HG03354 (cell line): ENCODE measurements around the gene XIRP2.
A peak's percentile ranks its signal among the peaks of the same experiment; 100 is the strongest.
"Not testable (repeated sequence)": the region's sequence is repeated elsewhere in the genome, so short reads cannot be mapped to it uniquely, and the experiment has no call there.

ENCODE experiments used
- ATAC-seq: cut with Tn5 transposase; IDR thresholded peaks from one replicate; pipeline ENCODE4 v1.9.1; 2021; ENCODE audit warnings: mild to moderate bottlenecking; ENCODE audit not compliant: unreplicated experiment, poor library complexity, severe bottlenecking

Gene XIRP2

DNA sequence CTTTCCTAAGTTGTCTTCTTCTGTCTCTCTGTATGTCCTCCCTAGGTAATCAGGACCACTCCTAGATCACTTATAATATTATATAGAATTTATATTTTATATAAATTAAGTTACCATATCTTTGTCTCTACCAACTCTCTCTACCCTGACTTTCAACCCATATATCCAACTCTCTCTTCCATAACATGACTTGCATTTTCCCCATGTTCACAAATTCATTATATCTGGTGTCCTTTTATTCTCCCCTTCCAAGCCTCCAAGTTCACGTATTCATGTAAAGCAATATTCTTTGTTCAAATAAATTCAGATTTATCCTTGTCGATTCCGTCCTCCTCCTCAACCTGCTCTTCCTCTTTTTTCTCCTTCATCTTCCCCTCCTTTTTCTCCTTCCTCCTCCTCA, 127.5 kb downstream of the XIRP2 start:
- no peak for ATAC-seq

DNA sequence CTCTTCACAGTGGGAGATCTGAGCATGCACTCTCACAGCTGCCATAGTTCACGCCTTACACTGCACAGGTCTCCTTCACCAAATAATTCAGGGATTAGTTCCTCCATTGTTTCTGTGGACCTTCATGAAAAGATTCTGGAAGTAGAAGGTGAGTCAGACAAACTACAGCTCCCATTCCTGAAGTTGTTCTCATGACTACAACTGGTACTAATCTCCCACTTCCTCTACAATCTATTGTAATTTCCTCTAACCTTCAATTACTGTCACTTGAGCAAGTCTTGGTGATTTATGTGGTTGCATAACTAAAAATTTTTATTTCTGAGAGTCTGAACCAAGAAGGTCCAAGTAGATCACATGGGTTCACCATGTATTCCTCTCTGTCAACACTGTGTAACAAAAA, 128.7 kb downstream of the XIRP2 start:
- no peak for ATAC-seq

DNA sequence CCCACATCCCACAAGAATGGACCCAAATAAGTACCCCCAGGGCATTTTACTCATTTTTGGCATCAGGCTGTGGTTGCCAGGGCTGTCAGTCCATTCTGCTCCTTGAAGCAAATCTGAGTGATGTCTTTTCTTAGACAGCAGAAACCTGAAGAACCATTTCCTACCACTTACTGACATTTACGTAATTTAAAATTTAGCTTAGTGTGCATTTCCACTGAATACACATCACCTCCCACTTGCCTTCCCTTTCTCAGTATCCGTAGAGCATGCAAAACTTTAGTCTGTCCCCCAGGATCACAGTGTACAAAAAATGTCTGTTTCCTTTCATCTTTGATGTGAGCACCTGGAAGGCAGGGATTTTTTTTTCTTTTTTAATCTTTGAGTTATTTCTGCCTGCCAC, 130.3 kb downstream of the XIRP2 start:
- ATAC-seq: no peak

DNA sequence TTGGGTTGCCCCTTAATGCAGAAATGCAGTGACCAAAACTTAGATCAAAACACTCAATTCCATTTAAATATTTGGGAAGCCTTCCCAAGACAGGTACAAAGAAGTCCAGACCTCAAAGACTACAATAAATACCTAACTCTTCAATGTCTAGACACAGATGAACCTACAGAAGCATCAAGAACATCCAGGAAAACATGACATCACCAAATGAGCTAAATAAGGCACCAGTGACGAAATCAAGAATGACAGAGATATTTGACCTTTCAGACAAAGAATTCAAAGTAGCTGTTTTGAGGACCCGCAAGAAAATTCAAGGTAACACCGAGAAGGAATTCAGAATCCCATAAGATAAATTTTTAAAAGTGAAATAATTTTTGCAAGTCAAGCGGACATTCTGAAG, 140.2 kb downstream of the XIRP2 start:
- ATAC-seq: no peak

DNA sequence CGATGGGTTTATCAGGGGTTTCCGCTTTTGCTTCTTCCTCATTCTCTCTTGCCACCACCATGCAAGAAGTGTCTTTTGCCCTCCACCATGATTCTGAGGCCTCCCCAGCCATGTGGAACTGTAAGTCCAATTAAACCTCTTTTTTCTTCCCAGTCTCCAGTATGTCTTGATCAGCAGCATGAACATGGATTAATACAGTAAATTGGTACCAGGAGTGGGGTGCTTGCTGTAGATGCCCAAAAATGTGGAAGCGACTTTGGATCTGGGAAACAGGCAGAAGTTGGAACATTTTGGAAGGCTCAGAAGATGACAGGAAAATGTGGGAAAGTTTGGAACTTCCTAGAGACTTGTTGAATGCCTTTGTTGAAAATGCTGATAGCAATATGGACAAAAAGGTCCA, 146.7 kb downstream of the XIRP2 start:
- not testable (repeated sequence) for ATAC-seq

DNA sequence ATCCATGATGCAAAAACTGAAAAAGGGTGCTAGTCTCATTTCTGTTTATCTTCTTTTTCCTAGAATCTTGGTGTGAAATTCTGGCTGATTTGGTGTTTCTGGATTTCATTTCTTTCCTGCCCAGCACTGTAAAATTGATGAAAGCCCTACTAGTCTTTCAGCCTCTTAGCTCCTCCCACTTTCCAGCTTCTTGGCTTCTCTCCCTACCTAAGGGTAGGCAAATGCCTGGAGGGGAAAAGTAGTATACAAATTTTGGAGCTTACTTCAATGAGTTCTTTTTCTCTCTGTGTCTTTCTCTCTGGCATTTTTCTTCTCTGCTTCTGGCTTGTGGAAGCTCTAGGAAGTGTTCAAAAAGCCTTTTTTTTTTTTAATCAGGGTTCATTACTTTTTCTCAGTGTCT, 160.5 kb downstream of the XIRP2 start:
- ATAC-seq: no peak

GRCh38 chr2:167049659-167050058, 161.4 kb downstream of the XIRP2 start:
- no peak for ATAC-seq

DNA sequence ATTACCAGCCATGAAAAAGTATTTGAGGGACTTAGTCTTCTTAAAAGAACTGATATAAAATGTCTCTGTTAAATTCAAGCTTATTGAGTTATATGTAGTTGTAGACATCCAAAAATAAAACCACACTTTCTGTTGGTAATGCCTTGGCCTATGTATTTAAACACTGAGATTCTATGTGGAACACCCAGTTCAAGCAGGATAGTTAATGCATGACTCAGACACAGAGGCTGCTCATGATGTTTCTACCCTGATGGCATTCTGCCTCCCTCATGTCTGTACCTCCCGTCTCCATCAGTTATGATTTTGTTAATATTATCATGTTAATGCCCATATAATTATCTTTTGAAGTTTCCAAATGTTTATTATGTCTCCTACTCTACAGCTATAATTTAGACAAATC, 164.5 kb downstream of the XIRP2 start:
- no peak for ATAC-seq

GRCh38 chr2:167054881-167055280, 166.6 kb downstream of the XIRP2 start:
- ATAC-seq: no peak

DNA sequence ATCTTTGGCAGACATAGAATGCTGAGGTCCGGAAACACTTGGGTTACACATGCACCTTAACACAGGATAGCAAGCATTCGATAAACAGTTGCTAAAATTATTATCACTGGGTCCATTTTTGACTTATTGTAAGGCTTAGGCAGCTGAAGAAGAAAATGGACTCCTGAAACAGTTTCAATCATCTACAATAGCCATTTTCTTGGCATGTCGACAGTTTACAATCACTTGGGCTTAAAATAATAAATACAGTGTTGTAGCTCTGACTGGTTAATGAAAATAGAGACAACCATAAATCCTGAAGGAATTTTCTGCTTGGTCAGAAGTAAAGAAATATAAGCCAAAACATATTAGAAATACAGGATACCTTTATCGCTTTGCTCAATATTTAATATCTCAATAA, 169.2 kb downstream of the XIRP2 start:
- no peak for ATAC-seq

DNA sequence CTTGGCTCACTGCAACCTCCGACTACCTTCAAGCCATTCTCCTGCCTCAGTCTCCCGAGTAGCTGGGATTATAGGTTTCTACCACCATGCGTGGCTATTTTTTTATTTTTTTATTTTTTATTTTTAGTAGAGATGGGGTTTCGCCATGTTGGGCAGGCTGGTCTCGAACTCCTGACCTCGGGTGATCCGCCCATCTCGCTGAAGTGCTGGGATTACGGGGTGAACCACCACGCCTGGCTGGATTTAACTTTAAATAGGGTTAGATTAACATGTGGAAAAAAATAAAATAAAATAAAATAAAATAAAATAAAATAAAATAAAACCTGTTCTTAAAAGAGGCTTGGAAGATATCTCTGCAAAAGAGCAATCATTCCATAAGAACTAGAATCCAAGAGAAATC, 170.9 kb downstream of the XIRP2 start:
- no peak for ATAC-seq

DNA sequence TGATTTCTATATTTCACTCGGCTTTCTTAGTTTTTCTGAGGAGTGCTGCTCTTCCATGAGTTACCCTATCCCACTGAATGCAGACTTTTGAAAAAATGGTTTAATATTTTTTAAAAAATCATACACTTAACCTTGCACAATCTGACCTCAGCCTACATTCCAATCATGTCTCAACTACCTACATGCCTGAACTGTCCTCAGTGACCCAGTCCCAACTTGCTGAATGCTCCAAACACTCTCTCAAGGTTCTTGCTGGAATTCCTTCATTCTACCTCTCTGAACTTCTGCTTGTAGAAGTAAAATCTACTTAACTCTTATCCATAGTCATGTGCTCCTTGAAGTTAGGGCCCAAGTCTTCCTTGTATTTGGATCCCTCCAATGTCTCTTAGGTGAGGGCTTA, 181.6 kb downstream of the XIRP2 start:
- ATAC-seq: no peak

GRCh38 chr2:167075708-167076107, 187.4 kb downstream of the XIRP2 start:
- not testable (repeated sequence) for ATAC-seq

- ATAC-seq: not testable (repeated sequence)
Measured at GRCh38 chr2:167098931-167099330, 210.7 kb downstream of the XIRP2 start.

DNA sequence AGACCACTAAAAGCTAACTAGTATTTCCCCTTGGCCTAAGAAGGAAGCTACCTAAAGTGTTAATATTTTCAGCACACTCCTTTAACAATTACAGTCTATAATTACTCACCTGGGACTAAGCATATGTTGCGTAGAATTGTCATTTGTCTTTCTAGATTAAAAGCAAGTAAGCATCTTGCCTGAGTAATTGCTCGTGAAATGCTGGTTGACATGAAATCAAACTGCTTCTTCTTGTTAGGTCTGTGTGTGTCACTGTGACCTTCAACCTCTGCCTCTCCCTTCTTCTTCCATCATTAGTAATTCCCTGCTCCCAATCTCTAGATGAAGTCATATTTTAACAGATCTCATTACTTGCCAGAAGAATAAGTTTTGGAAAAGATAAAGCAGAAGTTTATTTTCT, 212.2 kb downstream of the XIRP2 start:
- ATAC-seq: no peak

DNA sequence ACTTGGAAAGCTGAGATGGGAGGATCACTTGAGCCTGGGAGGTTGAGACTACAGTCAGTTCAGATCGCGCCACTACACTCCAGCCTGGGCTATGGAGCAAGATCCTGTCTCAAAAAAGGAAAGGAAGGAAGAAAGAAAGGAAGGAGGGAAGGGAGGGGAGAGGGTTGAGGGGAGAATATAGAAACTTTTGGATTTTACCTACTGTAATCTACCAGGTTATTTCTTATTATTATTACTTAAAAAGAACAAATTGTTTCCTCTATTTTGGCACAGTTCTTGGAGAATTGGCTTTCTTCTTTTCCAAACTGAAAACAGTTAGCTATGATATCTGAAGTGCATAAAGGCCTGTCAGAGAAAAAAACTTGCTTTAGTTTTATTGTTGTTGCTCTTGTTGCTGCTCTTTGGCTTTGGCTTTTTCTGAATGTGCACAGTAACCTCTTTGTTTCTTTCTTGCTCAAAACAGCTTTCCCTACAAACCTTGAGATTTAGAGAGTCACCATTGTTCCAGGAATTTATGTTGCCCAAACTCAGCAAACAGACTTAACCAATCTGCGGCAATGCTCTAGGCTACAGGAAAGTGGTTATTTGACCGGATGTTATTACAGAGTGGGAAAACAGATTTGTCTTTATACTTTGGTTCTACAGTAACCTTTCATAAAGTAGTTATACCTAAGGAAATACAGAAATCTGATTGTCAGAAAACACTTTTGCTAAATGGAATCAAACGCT, 214.9 kb downstream of the XIRP2 start:
- no peak for ATAC-seq

DNA sequence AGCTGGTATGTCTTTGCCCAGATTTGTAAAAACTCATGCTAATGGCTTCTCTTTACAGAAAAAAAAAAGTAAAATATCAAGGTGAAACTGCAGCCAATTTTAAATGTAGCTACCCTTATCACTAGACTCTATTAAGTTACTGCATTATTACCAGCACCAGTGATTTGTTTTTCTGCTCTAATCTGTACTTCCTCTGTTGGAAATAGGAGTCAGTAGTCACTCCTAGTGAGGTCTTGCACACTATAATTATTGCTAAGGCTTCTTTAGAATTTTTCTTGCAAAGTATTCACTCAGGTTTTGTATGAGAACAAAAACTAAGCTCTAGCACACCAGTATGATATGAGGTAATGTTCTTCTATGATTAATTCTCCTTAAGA, 215.5 kb downstream of the XIRP2 start:
- no peak for ATAC-seq

DNA sequence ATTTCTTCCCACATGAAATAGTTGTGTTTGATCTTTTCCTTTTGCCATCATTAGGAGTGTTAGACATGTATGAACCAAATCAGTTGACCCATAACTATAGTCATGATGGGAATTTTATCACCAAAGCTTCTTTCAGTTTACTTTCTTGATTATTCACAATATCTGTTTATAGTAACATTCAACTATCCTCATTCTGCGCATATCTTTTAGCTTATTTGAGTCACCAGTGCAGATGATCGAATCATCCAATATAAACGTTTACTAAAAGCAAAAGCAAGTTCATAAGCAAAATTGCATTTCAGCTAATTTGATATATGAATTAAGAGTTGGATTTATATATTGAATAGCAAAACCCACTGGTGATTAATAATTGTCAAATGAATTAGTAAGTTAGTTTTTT, 216.4 kb downstream of the XIRP2 start:
- no peak for ATAC-seq

- peak; percentile 53 for ATAC-seq
Measured at GRCh38 chr2:167109682-167110081, 221.4 kb downstream of the XIRP2 start.

- no peak for ATAC-seq
Measured at GRCh38 chr2:167110345-167110744, 222.1 kb downstream of the XIRP2 start.

DNA sequence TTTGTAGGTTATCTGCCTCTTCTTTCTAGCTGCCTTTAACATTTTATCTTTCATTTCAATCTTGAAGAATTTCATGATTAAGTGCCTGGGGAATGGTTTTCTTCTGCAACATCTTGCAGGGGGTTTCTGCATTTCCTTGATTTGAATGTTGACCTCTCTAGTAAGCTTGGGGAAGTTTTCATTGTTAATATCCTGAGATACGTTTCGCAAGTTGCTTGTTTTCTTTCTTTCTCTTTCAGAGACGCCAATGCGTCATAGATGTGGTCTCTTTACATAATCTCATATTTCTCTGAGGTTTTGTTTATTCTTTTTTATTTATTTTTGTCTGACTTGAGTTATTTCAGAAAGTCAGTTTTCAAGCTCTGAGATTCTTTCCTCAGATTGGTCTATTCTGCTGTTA, 225.7 kb downstream of the XIRP2 start:
- ATAC-seq: no peak

DNA sequence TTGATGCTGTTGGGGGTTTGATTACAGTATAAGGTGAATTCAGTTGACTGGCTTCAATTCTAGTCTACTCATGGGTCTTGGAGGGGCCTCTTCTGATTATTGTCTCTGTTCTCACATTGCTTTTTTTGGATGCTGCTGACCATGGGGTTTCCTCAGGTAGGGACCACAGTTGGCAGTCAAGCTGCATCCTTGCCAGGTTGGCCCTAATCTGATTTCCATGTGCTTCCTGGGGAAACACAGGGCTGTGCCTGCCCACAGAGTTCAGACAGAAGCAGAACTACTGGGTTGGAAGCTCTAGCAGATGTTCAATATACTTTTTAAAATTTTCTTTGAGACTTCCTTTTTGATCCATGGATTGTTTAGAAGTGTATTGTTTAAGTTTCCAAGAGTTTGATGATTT, 227.3 kb downstream of the XIRP2 start:
- no peak for ATAC-seq
